Measurements from ENCODE around the gene MEGF8. TPM values are rescaled to one million over a fixed set of nuclear protein-coding genes. Genes with fewer than 3 reads are reported as not detected.
A peak's percentile ranks its signal among the peaks of the same experiment; 100 is the strongest.

MEGF8 gene
- total and polyA plus RNA-seq, 9 of the 15 experiments (the other 6 are each of a cell fraction or from before 2014, with no cell fraction given): 0.28 to 13.1 (median 3.0) TPM

GRCh38 chr19:42281146-42281826, 44.1 kb upstream of the MEGF8 start (continued):
- TF ChIP-seq HMBOX1 (IDR thresholded peaks at IDR 0.05): no peak
- no peak for TF ChIP-seq BMI1 (IDR thresholded peaks at IDR 0.05; ENCODE audit: low read length)
- 0 out of 6 replicates have a peak, but pooled peaks of 1 of the 3 experiments have one; percentile 4 for TF ChIP-seq CTCF (IDR thresholded peaks at IDR 0.05 in 2 of 3, conservative IDR thresholded peaks at IDR 0.05 in 1 of 3; ENCODE audit: insufficient read depth in 2 of 3, low read depth in 1 of 3, low read length in 3 of 3)
- no peak for TF ChIP-seq ZFP36 (IDR thresholded peaks at IDR 0.05; ENCODE audit: low read depth, low read length, partially characterized antibody)
- TF ChIP-seq ZBTB7A (IDR thresholded peaks at IDR 0.05; ENCODE audit: borderline replicate concordance, control insufficient read depth, low read depth, low read length): no peak
- no peak for TF ChIP-seq ZNF445 (CRISPR knock-in tag; IDR thresholded peaks at IDR 0.05; ENCODE audit: low read depth)
- TF ChIP-seq MCM3 (IDR thresholded peaks at IDR 0.05): no peak
- TF ChIP-seq ZNF282 (CRISPR knock-in tag; IDR thresholded peaks at IDR 0.05): no peak; the same call in 1 of the 2 replicates
- TF ChIP-seq ZNF23 (CRISPR knock-in tag; IDR thresholded peaks at IDR 0.05): no peak
- TF ChIP-seq ZSCAN29 (IDR thresholded peaks at IDR 0.05): no peak
- TF ChIP-seq SUPT5H (IDR thresholded peaks at IDR 0.05): no peak
- TF ChIP-seq PTBP1 (IDR thresholded peaks at IDR 0.05; ENCODE audit: low read depth, low read length): no peak
- no peak for TF ChIP-seq SREBF1 (IDR thresholded peaks at IDR 0.05; ENCODE audit: borderline replicate concordance, low read depth, low read length)
- TF ChIP-seq GTF3C2 (IDR thresholded peaks at IDR 0.05; ENCODE audit: borderline replicate concordance, extremely low read depth, insufficient read length): no peak

All from K562 (cell line).